WTC11 (cell line): ENCODE measurements around the gene DBT.

Source experiments
- CREB1 ChIP-seq: sonication (generic); formaldehyde crosslinking; IDR thresholded peaks from 2 replicates; pipeline ENCODE4 v1.8.0; 2023; ENCODE audit warnings: mild to moderate bottlenecking, missing genetic modification reagents
- FOXJ3 ChIP-seq: sonication (generic); formaldehyde crosslinking; IDR thresholded peaks from 2 replicates; pipeline ENCODE4 v1.9.0; 2021; ENCODE audit warnings: missing genetic modification reagents, mild to moderate bottlenecking, borderline replicate concordance
- GABPB1 ChIP-seq: sonication (generic); formaldehyde crosslinking; IDR thresholded peaks from 2 replicates; pipeline ENCODE4 v1.8.1; 2023; ENCODE audit warnings: mild to moderate bottlenecking, missing genetic modification reagents
- NFE2L1 ChIP-seq: sonication (generic); formaldehyde crosslinking; IDR thresholded peaks from 2 replicates; pipeline ENCODE4 v1.8.1; 2023; ENCODE audit warnings: missing genetic modification reagents
- NR2C2 ChIP-seq: sonication (generic); formaldehyde crosslinking; IDR thresholded peaks from 2 replicates; pipeline ENCODE4 v1.8.0; 2022; ENCODE audit warnings: mild to moderate bottlenecking, missing genetic modification reagents
- PRRX2 ChIP-seq: fragments of 250-450 bp; sonication (Bioruptor Pico); IDR thresholded peaks from 2 replicates; pipeline ENCODE4 v1.8.0; 2021; ENCODE audit warnings: mild to moderate bottlenecking
- RORB ChIP-seq: fragments of 250-450 bp; sonication (Bioruptor Pico); IDR thresholded peaks from 2 replicates; pipeline ENCODE4 v1.9.0; 2021; ENCODE audit warnings: mild to moderate bottlenecking
- ZNF121 ChIP-seq: sonication (generic); formaldehyde crosslinking; IDR thresholded peaks from 2 replicates; pipeline ENCODE4 v1.8.0; 2023; ENCODE audit warnings: missing genetic modification reagents
- ZNF138 ChIP-seq: sonication (generic); formaldehyde crosslinking; conservative IDR thresholded peaks from 2 replicates; pipeline ENCODE4 v1.8.1; 2022; ENCODE audit warnings: mild to moderate bottlenecking, moderate library complexity, missing genetic modification reagents
- ZNF416 ChIP-seq: fragments of 250-450 bp; sonication (Bioruptor Pico); IDR thresholded peaks from 2 replicates; pipeline ENCODE4 v1.9.0; 2021; ENCODE audit warnings: mild to moderate bottlenecking, inconsistent platforms
- TF ChIP-seq, protein P1 (sequence below): fragments of 200-600 bp; IDR thresholded peaks from 2 replicates; pipeline ENCODE4 v1.8.0; 2022; ENCODE audit warnings: antibody characterized with exemption
- TF ChIP-seq, protein P2 (sequence below): sonication (generic); formaldehyde crosslinking; IDR thresholded peaks from 2 replicates; pipeline ENCODE4 v1.8.0; 2022; ENCODE audit warnings: mild to moderate bottlenecking, missing genetic modification reagents
- TF ChIP-seq, protein P3 (sequence below): sonication (generic); formaldehyde crosslinking; IDR thresholded peaks from 2 replicates; pipeline ENCODE4 v1.8.0; 2022; ENCODE audit warnings: mild to moderate bottlenecking, missing genetic modification reagents
- TF ChIP-seq, protein P4 (sequence below): sonication (generic); formaldehyde crosslinking; IDR thresholded peaks from 2 replicates; pipeline ENCODE4 v1.8.0; 2023; ENCODE audit warnings: missing genetic modification reagents, mild to moderate bottlenecking, borderline replicate concordance

DNA sequence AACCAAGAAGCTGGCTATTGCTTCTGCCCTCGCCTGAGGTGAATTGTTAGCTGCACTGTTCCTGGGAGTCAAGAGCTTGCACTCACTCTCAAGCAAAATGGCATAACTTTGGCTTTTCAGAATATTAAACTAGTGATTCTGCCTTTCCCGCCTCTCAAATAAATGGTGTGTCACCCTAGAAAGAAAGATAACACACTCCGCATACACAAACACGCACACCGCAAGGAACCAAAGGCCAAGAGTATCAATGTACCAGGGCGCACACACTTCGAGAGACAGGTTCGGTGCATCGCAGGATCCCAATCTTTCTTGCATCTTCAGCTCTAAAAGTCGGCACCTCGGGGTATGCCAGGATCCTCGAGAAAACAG lies 15.9 kb upstream of the DBT start:
- TF ChIP-seq, protein P1, sequence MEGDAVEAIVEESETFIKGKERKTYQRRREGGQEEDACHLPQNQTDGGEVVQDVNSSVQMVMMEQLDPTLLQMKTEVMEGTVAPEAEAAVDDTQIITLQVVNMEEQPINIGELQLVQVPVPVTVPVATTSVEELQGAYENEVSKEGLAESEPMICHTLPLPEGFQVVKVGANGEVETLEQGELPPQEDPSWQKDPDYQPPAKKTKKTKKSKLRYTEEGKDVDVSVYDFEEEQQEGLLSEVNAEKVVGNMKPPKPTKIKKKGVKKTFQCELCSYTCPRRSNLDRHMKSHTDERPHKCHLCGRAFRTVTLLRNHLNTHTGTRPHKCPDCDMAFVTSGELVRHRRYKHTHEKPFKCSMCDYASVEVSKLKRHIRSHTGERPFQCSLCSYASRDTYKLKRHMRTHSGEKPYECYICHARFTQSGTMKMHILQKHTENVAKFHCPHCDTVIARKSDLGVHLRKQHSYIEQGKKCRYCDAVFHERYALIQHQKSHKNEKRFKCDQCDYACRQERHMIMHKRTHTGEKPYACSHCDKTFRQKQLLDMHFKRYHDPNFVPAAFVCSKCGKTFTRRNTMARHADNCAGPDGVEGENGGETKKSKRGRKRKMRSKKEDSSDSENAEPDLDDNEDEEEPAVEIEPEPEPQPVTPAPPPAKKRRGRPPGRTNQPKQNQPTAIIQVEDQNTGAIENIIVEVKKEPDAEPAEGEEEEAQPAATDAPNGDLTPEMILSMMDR, result no peak
- TF ChIP-seq ZNF138 (CRISPR knock-in tag) (no peak), ZNF416 (CRISPR knock-in tag) (no peak), FOXJ3 (CRISPR knock-in tag) (no peak), PRRX2 (CRISPR knock-in tag) (no peak), RORB (CRISPR knock-in tag) (no peak), CREB1 (CRISPR knock-in tag) (no peak), NFE2L1 (CRISPR knock-in tag) (no peak), ZNF121 (CRISPR knock-in tag) (no peak), NR2C2 (no peak), GABPB1 (CRISPR knock-in tag) (no peak)
- TF ChIP-seq, protein P2, sequence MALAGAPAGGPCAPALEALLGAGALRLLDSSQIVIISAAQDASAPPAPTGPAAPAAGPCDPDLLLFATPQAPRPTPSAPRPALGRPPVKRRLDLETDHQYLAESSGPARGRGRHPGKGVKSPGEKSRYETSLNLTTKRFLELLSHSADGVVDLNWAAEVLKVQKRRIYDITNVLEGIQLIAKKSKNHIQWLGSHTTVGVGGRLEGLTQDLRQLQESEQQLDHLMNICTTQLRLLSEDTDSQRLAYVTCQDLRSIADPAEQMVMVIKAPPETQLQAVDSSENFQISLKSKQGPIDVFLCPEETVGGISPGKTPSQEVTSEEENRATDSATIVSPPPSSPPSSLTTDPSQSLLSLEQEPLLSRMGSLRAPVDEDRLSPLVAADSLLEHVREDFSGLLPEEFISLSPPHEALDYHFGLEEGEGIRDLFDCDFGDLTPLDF (CRISPR knock-in tag), result no peak
- TF ChIP-seq, protein P3, sequence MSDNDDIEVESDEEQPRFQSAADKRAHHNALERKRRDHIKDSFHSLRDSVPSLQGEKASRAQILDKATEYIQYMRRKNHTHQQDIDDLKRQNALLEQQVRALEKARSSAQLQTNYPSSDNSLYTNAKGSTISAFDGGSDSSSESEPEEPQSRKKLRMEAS (CRISPR knock-in tag), result no peak
- TF ChIP-seq, protein P4, sequence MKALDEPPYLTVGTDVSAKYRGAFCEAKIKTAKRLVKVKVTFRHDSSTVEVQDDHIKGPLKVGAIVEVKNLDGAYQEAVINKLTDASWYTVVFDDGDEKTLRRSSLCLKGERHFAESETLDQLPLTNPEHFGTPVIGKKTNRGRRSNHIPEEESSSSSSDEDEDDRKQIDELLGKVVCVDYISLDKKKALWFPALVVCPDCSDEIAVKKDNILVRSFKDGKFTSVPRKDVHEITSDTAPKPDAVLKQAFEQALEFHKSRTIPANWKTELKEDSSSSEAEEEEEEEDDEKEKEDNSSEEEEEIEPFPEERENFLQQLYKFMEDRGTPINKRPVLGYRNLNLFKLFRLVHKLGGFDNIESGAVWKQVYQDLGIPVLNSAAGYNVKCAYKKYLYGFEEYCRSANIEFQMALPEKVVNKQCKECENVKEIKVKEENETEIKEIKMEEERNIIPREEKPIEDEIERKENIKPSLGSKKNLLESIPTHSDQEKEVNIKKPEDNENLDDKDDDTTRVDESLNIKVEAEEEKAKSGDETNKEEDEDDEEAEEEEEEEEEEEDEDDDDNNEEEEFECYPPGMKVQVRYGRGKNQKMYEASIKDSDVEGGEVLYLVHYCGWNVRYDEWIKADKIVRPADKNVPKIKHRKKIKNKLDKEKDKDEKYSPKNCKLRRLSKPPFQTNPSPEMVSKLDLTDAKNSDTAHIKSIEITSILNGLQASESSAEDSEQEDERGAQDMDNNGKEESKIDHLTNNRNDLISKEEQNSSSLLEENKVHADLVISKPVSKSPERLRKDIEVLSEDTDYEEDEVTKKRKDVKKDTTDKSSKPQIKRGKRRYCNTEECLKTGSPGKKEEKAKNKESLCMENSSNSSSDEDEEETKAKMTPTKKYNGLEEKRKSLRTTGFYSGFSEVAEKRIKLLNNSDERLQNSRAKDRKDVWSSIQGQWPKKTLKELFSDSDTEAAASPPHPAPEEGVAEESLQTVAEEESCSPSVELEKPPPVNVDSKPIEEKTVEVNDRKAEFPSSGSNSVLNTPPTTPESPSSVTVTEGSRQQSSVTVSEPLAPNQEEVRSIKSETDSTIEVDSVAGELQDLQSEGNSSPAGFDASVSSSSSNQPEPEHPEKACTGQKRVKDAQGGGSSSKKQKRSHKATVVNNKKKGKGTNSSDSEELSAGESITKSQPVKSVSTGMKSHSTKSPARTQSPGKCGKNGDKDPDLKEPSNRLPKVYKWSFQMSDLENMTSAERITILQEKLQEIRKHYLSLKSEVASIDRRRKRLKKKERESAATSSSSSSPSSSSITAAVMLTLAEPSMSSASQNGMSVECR (CRISPR knock-in tag), result no peak
